H1 (cell line): ENCODE results near the gene PCDHGA1.

ENCODE experiments used
- CTCF ChIP-seq, 3 experiments: IDR thresholded peaks; 1 replicate in 2 of 3; 2 replicates in 1 of 3; pipeline versions ENCODE4 v1.5.1 to v1.6.1; 2011; ENCODE audit warnings: low read length in 3 of 3, mild to moderate bottlenecking in 3 of 3, inconsistent platforms in 2 of 3, low read depth in 1 of 3, moderate library complexity in 1 of 3; ENCODE audit not compliant: insufficient read depth in 1 of 3; ENCODE audit errors: control extremely low read depth in 1 of 3
- KDM1A ChIP-seq: fragments of 200-600, 300-600 bp; sonication (generic); IDR thresholded peaks from 2 replicates; pipeline ENCODE4 v1.7.1; 2016; ENCODE audit warnings: mild to moderate bottlenecking, low read length, borderline replicate concordance
- RNF2 ChIP-seq: fragments of 200-900, 300-1000 bp; sonication (generic); IDR thresholded peaks from 2 replicates; pipeline ENCODE4 v1.7.1; 2016; ENCODE audit warnings: borderline replicate concordance, low read depth, mild to moderate bottlenecking, antibody characterized with exemption, low read length; ENCODE audit not compliant: poor library complexity, severe bottlenecking; ENCODE audit errors: missing control alignments
- TBP ChIP-seq: IDR thresholded peaks from 2 replicates; pipeline ENCODE4 v1.6.1; 2011; ENCODE audit warnings: low read depth, low read length, improper control_type of control experiment

GRCh38 chr5:141493500-141494422 is 163.4 kb downstream of the PCDHGA1 start:
- TF ChIP-seq RNF2 (no peak), CTCF (IDR thresholded peaks at IDR 0.05; ENCODE audit: control extremely low read depth in 1 of 3, insufficient read depth in 1 of 3, low read depth in 1 of 3, low read length in 3 of 3) (no peak), TBP (no peak), KDM1A (no peak)
